Gastrocnemius medialis (tissue), 4 donors: ENCODE data around the gene IGSF9.

Experiments used
- CTCF ChIP-seq, 5 experiments: fragments of 450-650 bp in 3 of 5; fragments of 200-600 bp in 2 of 5; sonication (generic) in 2 of 5; IDR thresholded peaks in 4 of 5; conservative IDR thresholded peaks in 1 of 5; 1 replicate in 4 of 5; 2 replicates in 1 of 5; pipeline ENCODE4 v1.5.1; 2016 to 2019; ENCODE audit warnings: antibody characterized with exemption in 5 of 5, mild to moderate bottlenecking in 3 of 5, moderate library complexity in 3 of 5
- POLR2A ChIP-seq, 2 donors: fragments of 450-650 bp; IDR thresholded peaks; one replicate each; pipeline ENCODE4 v1.6.1; 2017; ENCODE audit warnings: antibody characterized with exemption in 2 of 2, mild to moderate bottlenecking in 2 of 2, moderate library complexity in 2 of 2

GRCh38 chr1:159927849-159928431, 17.5 kb downstream of the IGSF9 start:
- TF ChIP-seq CTCF (IDR thresholded peaks at IDR 0.05 in 4 of 5, conservative IDR thresholded peaks at IDR 0.05 in 1 of 5) (no peak), POLR2A (IDR thresholded peaks at IDR 0.05) (no peak)
